NCI-H2171 treated with DMSO at 0.1 percent for 48 hours (cell line): ENCODE data around the gene APBB3.

Experiments
- DNase-seq: peaks from one replicate; lab custom pipeline; 2025; lab: John Stamatoyannopoulos, UW

Gene APBB3

GRCh38 chr5:140553657-140554056 is 10.7 kb downstream of the APBB3 start:
- DNase-seq = no peak

- DNase-seq = no peak
Observed at GRCh38 chr5:140551872-140552271, 12.5 kb downstream of the APBB3 start.

- DNase-seq = no peak
Observed at GRCh38 chr5:140550147-140551079, 14.0 kb downstream of the APBB3 start.

- DNase-seq = no peak
Observed at GRCh38 chr5:140549237-140550144, 14.9 kb downstream of the APBB3 start.

- no peak for DNase-seq
Observed at GRCh38 chr5:140548791-140549190, 15.6 kb downstream of the APBB3 start.

GRCh38 chr5:140548300-140548688 is 16.1 kb downstream of the APBB3 start:
- no peak for DNase-seq

- DNase-seq = peak; percentile 75
Observed at GRCh38 chr5:140547508-140548299, 16.7 kb downstream of the APBB3 start, which contains the start of gene EIF4EBP3. EIF4EBP3 (plus strand) TSS chr5:140547662; CDS start chr5:140547738, 76 bp downstream.

GRCh38 chr5:140546851-140547507 is 17.4 kb downstream of the APBB3 start:
- DNase-seq = no peak

- DNase-seq = no peak
Observed at GRCh38 chr5:140545606-140546005, 18.8 kb downstream of the APBB3 start.

- DNase-seq = no peak
Observed at GRCh38 chr5:140544986-140545385, 19.4 kb downstream of the APBB3 start.

- DNase-seq = no peak
Observed at GRCh38 chr5:140542972-140543371, 21.4 kb downstream of the APBB3 start.

- no peak for DNase-seq
Observed at GRCh38 chr5:140540227-140540626, 24.2 kb downstream of the APBB3 start.

GRCh38 chr5:140524003-140524402 is 40.4 kb downstream of the APBB3 start:
- no peak for DNase-seq

GRCh38 chr5:140513124-140513523 is 51.3 kb downstream of the APBB3 start:
- DNase-seq = no peak

- no peak for DNase-seq
Observed at GRCh38 chr5:140509898-140510297, 54.5 kb downstream of the APBB3 start.
